Esophagus mucosa (tissue), 1 donor: ENCODE data around the gene GRIN2C. TPM values are rescaled to one million over a fixed set of nuclear protein-coding genes. Genes with fewer than 3 reads are reported as not detected.
"Not testable (repeated sequence)": the region's sequence is repeated elsewhere in the genome, so short reads cannot be mapped to it uniquely, and the experiment has no call there.

Source experiments
- ATAC-seq: fragments of 200-7000 bp; cut with Tn5 transposase; one replicate; pipeline ENCODE4 v1.9.1; 2020
- total RNA-seq: library from RNA; stranded (reverse); gene quantifications from one replicate; pipeline ENCODE4 v1.2.4, GENCODE V29; 2023
- donor health status: DM: yes; HTN: yes; CAD: no.

GRIN2C gene
- total RNA-seq = not detected

DNA sequence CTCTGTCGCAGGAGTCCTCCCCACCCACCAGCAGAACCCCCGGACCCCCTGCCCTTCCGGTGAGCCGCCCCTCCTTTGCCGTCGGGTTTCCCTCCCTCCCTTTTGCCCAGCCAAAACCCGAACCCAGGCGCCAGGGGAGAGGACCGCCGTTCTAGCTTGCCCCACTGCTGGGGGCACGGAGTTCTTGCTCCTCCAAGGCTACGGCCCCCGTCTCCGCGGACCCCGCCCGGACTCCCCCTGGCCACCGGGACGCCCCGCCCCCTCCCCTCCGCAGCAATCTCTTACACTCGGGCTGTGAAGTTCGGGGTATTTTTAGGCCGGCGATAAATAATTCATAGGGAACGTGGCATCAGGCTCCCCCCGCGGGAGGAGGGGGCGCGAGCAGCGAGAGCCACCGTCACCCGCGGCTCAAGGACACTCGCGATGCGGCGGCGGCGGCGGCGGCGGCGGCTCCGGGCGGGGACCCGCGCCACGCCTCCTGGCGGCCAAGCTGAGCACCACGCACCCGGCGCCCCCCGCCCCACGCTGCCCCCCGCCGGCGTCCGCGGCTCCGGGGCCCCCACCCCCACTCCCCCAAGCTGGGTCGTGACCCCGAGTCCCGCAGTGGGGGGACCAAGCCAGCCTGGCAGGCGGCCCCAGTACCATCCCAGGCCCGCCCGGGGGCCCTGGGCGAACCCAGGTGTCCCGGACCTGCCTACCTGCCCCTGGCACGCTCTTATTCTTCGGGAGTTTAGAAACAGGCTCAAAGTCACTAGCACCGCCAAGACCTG lies at the start of gene GRIN2C:
GRIN2C (minus strand) TSS at position 427 of the 770 bp plus-strand sequence. CDS start 4,793 bp downstream, outside the sequence.
- ATAC-seq = no peak

DNA sequence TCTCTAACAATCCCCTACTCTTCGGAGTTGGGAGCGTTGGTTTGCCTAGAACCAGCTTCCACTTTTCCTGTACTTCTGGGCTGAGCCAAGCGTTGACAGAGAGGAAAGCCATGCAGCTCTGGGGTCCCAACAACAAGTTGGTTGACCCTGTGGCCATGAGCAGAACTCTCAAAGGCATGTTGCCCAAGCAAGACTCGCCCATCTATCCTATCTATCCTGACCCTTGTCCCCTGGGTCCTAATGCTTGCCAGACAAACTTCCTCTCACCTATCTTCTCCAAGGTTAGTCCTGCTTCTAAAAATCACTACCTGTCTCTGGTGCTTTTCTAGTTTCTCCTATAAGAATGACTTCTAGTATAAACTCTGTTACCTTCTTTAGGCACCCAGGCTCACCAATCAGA lies 49.4 kb upstream of the GRIN2C start:
- not testable (repeated sequence) for ATAC-seq

GRCh38 chr17:74907012-74907411 lies 47.3 kb upstream of the GRIN2C start:
- ATAC-seq = no peak

GRCh38 chr17:74906214-74906793 lies 46.6 kb upstream of the GRIN2C start:
- not testable (repeated sequence) for ATAC-seq

GRCh38 chr17:74904687-74905409 lies 45.2 kb upstream of the GRIN2C start:
- ATAC-seq = peak; percentile 17

DNA sequence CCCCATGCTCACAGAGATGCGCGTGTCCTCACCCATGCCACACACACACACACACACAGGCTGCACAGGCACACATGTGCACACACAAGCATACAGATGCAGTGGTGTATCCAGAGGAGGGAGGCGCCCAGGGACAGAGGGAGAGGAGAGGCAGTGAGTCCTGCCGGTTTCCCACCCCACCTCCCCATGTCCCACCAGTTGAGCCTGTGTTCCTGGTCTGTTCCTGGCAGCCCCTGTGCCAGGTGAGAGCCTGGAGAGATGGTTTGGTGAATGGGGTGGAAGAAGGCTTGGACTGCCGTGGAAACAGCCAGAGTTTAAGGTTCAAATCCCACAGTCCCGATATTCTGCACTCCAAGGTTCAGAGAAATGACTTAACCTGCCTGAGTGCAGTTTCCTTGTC lies 44.0 kb upstream of the GRIN2C start:
- ATAC-seq = no peak

GRCh38 chr17:74903034-74903433 lies 43.3 kb upstream of the GRIN2C start:
- ATAC-seq = no peak

GRCh38 chr17:74901353-74902135 lies 41.9 kb upstream of the GRIN2C start:
- no peak for ATAC-seq

GRCh38 chr17:74900208-74900607 lies 40.5 kb upstream of the GRIN2C start:
- peak; percentile 57 for ATAC-seq

DNA sequence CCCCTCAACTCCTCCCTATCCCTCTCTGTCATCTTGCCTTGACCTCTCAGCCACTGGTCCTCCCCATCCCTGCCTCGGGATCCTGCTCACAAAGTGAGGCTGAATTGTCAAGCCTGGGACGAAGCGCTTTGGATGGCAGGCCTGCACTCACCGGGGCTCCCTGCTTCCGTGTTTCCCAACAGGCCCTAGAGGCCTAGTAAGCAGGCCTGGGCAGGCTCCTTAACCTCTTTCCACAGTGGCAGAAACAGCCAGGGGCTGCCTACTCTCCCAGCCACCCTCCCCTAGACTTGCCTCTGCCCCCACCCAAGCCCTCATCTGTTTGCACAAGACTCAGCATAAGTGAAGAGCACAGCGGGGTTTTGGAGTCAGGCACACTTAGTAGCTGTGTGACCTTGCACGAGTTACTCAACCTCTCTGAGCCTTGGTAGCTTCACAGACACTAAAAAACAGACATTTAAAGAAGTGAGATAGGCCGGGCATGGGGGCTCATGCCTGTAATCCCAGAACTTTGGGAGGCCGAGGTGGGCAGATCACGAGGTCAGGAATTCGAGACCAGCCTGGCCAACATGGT lies 38.8 kb upstream of the GRIN2C start:
- ATAC-seq = peak; percentile 72

- peak; percentile 18 for ATAC-seq
Observed at GRCh38 chr17:74893936-74894671, 34.4 kb upstream of the GRIN2C start.

DNA sequence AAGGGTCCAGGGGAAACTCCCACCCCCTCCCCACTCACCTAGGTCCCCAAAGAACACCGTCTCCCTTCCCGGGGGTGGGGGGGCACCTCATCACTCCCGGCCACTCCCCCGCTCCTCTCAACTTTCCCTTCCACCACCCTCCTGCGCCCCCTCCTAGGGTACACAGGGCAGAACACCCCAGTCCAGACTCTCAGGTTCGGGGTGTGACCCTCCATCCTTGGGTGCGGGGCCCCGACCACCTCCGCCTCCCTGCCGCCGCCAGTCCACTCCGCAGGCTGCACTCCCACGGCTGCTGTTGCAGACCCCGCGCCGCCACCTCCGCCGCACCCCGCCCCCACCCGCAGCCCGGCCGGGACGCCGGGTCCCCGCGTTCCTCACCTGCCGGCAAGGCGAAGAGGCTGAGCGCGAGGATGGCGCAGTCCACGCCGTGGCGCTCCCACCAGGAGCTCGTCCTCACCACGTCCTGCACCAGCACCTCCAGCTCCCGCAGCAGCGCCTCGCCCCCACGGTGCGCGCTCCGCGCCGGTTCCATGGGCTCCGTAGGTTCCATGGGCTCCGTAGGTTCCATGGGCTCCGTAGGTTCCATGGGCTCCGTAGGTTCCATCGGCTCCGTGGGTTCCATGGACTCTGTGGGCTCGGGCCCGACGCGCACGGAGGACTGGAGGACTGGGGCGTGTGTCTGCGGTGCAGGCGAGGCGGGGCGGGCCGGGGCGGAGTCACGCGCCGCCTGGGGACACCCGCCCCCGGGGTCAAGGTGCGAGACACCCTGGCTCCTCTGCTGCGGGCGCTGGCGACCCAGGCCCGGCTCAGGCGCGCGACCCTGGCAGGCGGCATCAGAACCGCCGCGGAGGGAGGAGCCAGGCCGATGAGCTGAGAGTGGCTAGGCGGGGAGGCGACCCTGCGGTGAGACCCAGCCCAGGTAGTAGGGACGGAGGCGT lies 33.6 kb upstream of the GRIN2C start, which contains the start of gene FADS6:
FADS6 (minus strand) TSS at position 660 of the 938 bp plus-strand sequence; CDS start at position 622, 38 bp downstream.
- ATAC-seq = peak; percentile 50

DNA sequence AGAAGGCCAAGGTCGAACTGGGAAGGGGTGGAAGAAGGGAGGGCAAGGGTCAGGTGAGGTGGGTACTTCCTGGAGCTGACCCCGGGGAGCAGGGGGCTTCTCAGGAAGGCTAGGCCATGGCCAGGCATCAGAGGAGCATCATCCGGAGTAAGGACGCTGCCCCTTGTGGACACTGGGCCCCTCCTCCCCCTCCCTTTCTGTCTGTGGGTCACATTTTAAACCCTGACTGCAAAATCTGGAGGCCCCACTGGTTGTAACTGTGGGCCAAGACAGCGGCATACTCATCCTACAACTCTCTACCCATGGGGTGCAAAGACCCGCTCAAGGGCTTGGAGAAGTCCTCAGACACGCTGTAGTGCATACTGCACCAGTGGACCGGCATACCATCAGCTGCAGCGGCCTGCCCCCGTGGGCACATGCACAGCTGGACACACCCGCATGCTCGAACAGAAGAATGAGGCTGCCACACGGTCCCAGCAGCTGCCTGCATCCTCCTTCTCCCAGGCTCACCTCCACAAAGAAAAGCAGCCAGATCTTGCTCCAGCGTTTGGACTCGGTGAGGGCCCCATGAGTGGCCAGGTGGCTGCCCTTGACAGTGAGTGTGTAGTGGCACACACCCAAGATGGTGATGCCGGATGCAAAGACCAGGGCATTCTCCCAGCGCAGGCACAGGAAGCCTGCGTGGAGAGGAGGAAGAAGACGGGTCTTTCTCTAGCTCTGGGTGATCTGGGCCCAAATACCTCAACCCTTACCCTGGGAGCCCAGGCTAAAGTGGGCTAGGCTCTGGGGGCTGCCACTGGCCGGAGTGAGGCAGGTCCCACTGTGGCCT lies 32.5 kb upstream of the GRIN2C start:
- ATAC-seq = no peak

- ATAC-seq = no peak
Observed at GRCh38 chr17:74890554-74890953, 30.9 kb upstream of the GRIN2C start.

GRCh38 chr17:74888469-74888868 lies 28.8 kb upstream of the GRIN2C start:
- ATAC-seq = no peak

DNA sequence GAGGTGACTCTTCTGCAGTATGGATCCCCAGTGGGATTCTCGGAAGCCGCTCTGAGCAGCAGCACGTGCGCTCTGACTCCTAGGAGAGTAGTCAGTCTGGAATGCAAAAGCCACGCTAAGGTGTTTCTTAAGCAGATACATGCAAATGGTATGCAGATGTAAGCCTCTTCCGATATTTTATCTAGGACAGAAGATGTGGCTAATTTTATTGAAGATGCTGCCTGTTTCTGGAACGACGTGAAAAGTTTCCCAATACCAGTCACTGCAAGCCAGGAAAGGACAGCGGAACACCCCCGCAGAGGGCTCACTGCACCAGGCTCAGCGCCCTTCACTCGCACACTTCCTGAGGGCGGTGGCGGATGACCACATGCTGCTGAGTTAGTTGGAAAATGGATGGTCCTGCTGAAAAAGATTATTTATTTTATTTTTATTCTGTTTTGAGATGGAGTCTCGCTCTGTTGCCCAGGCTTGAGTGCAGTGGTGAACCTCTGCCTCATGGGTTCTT lies 23.6 kb upstream of the GRIN2C start:
- no peak for ATAC-seq

DNA sequence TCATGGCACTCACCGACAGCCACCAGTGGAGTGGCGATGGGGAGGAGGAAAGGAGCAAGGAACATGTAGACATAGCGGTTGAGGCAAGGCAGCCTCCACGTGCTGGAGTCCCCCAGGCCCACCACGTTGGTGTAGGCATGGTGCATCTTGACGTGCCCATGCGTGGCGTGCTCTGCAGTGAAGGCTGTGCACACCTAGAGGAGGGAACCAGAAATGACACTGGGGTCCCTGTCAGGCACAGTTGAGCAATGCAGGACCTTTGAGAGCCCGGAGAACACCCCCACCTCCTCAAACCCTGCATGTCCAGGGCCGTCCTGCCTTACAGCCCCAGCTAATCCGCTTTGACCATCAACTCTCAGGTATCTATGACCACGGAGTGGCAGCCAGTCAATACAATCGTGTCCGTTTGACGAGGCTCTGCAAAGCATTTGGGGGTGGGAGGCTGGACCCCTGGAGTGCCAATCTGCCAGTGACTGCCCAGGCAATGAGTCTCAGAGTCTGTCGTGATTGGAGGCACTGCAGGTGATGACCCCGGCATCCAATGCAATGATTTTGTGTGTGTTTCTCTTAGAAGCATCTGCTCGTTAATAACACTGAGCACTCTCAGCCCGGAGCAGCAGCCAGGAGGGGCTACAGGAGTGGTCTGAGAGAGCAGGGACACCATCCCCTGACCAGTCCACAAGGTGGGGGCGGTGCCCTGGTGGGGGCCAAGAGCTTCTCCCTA lies 23.0 kb upstream of the GRIN2C start:
- no peak for ATAC-seq

DNA sequence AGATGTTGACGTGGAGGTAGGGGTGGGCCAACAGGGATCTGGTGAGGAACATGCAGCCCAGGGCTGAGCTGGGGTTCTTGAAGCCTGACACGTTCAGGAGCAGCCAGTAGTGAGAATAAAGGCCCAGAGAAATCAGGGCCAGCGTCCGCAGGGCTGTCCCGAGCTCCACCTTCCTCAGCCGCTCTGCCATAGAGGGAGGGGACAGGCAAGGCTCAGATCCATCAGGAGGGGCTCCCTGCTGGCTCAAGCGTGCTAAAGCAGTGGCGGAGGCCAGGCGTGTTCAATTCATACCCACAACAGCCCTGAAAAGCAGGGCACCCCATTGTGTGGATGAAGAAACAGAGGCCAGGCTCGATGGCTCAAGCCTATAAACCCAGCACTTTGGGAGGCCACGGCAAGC lies 21.4 kb upstream of the GRIN2C start:
- no peak for ATAC-seq
